Smooth muscle cell (in vitro differentiated cells): Measurements from ENCODE around the gene TFDP1. TPM values are rescaled to one million over a fixed set of nuclear protein-coding genes. Genes with fewer than 3 reads are reported as not detected.

Experiments
- DNase-seq: peaks from one replicate; lab custom pipeline; 2025; ENCODE audit not compliant: unreplicated experiment; lab: John Stamatoyannopoulos, UW
- H2AFZ ChIP-seq: fragments of 200-600 bp; sonication (generic); 2 replicates; pipeline ENCODE4 v1.6.0; 2016; ENCODE audit warnings: antibody characterized with exemption, low read depth, mild to moderate bottlenecking
- H3F3A ChIP-seq: fragments of 200-600 bp; sonication (generic); 2 replicates; pipeline ENCODE4 v1.6.0; 2017; ENCODE audit warnings: antibody characterized with exemption, low read depth
- H3K27ac ChIP-seq: fragments of 200-600 bp; sonication (generic); 2 replicates; pipeline ENCODE4 v1.5.1; 2016; ENCODE audit warnings: low read depth, mild to moderate bottlenecking
- H3K27me3 ChIP-seq: fragments of 200-600 bp; sonication (generic); 2 replicates; pipeline ENCODE4 v1.6.1; 2016; ENCODE audit warnings: low read depth, mild to moderate bottlenecking
- H3K36me3 ChIP-seq: fragments of 200-600 bp; sonication (generic); 2 replicates; pipeline ENCODE4 v1.5.1; 2016; ENCODE audit warnings: low read depth
- H3K4me1 ChIP-seq: fragments of 200-600 bp; sonication (generic); 2 replicates; pipeline ENCODE4 v1.5.1; 2016; ENCODE audit warnings: low read depth
- H3K4me2 ChIP-seq: fragments of 200-600 bp; sonication (generic); 2 replicates; pipeline ENCODE4 v1.6.0; 2016; ENCODE audit warnings: mild to moderate bottlenecking
- H3K4me3 ChIP-seq: fragments of 200-600 bp; sonication (generic); 2 replicates; pipeline ENCODE4 v1.5.1; 2016; ENCODE audit warnings: mild to moderate bottlenecking
- H3K79me2 ChIP-seq: fragments of 200-600 bp; sonication (generic); 2 replicates; pipeline ENCODE4 v1.6.0; 2016; ENCODE audit warnings: low read depth, mild to moderate bottlenecking
- H3K9ac ChIP-seq: fragments of 200-600 bp; sonication (generic); 2 replicates; pipeline ENCODE4 v1.6.0; 2016; ENCODE audit warnings: low read depth
- H3K9me3 ChIP-seq: fragments of 200-600 bp; sonication (generic); replicated peaks from 2 replicates; pipeline ENCODE4 v1.5.1; 2016; ENCODE audit warnings: low read depth
- H4K20me1 ChIP-seq: fragments of 200-600 bp; sonication (generic); 2 replicates; pipeline ENCODE4 v1.6.0; 2016; ENCODE audit warnings: low read depth
- WGBS: methylation state at CpG from one replicate; pipeline ENCODE4 v1.1.7; 2016; ENCODE audit warnings: low lambda C conversion rate; 5-methylcytosine and 5-hydroxymethylcytosine counted together
- polyA plus RNA-seq: library from polyadenylated mRNA; unstranded; fragments of >200 nt; fragmentation: Nextera tagmentation; extraction: Ambion mirVana; gene quantifications from 2 replicates; pipeline ENCODE4 v1.2.1, GENCODE V29; 2016
- total RNA-seq: library from RNA; depleted of rRNA; stranded (reverse); fragments of >200 nt; gene quantifications from 2 replicates; pipeline ENCODE4 v1.2.3, GENCODE V29; 2014
- TF ChIP-seq, protein P1 (sequence below): fragments of 200-600 bp; sonication (generic); IDR thresholded peaks from 2 replicates; pipeline ENCODE4 v1.5.1; 2017; ENCODE audit warnings: borderline replicate concordance, mild to moderate bottlenecking, antibody characterized with exemption; ENCODE audit not compliant: insufficient read depth, poor library complexity, severe bottlenecking

TFDP1 gene
- total and polyA plus RNA-seq, 2 experiments from 2014 or later: 52.8 to 53.6 TPM

DNA sequence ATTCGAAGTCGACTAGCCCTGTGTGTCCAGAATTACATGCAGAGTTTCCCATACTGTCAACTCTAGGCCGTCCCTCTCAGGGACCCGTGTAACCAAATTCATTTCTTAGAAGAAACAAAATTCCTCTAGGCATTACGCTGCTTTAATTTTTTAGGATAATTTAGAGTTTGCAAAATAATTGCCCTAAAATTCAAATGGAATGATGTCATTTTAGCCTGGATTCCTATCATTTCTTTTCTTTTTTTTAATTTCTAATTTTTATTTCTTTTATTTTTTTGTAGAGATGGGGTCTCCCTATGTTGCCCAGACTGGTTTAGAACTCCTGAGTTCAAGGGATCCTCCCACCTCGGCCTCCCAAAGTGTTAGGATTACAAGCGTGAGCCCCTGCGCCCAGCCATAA is 74.8 kb downstream of the TFDP1 start:
- H3K27me3 ChIP-seq: no peaks in the 10 kb centered on the region
- no peaks in the 10 kb centered on the region for H3K36me3 ChIP-seq
- 94% methylated on average over 8 of the region's 8 CpGs for WGBS
- DNase-seq: no peak
- no peaks in the 10 kb centered on the region for H3K79me2 ChIP-seq
- no peaks in the 10 kb centered on the region for H3F3A ChIP-seq
- H3K4me2 ChIP-seq: no peak overlapping the region
- no peak overlapping the region for H2AFZ ChIP-seq
- TF ChIP-seq, protein P1, sequence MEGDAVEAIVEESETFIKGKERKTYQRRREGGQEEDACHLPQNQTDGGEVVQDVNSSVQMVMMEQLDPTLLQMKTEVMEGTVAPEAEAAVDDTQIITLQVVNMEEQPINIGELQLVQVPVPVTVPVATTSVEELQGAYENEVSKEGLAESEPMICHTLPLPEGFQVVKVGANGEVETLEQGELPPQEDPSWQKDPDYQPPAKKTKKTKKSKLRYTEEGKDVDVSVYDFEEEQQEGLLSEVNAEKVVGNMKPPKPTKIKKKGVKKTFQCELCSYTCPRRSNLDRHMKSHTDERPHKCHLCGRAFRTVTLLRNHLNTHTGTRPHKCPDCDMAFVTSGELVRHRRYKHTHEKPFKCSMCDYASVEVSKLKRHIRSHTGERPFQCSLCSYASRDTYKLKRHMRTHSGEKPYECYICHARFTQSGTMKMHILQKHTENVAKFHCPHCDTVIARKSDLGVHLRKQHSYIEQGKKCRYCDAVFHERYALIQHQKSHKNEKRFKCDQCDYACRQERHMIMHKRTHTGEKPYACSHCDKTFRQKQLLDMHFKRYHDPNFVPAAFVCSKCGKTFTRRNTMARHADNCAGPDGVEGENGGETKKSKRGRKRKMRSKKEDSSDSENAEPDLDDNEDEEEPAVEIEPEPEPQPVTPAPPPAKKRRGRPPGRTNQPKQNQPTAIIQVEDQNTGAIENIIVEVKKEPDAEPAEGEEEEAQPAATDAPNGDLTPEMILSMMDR: no peak
- no peaks in the 10 kb centered on the region for H4K20me1 ChIP-seq
- H3K9me3 ChIP-seq: no peaks in the 10 kb centered on the region
- no peak overlapping the region for H3K9ac ChIP-seq
- H3K4me3 ChIP-seq: no peak overlapping the region
- no peak overlapping the region for H3K27ac ChIP-seq
- no peaks in the 10 kb centered on the region for H3K4me1 ChIP-seq

- no peak for DNase-seq
- TF ChIP-seq, protein P1: no peak
Measured at GRCh38 chr13:113660066-113660465, 75.5 kb downstream of the TFDP1 start.

DNA sequence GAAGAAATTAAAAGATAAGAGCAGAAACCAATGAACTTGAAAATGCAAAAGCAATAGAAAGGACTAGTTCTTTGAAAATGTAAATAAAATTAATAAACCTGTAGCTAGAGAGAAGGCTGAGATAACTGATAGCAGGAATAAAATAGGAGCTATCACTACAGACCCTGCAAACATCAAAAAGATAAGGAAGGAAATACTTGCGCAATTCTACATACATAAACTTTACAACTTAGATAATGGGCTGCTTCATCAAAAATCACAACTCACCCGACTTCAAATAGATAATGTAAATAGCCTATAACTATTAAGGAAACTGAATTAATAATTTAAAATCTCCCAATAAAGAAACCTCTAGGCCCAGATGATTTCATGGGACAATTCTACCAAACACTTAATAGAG is 77.0 kb downstream of the TFDP1 start:
- no peaks in the 10 kb centered on the region for H3K36me3 ChIP-seq
- WGBS: 92% methylated on average over 2 of the region's 2 CpGs

More at GRCh38 chr13:113660066-113660465, 75.5 kb downstream of the TFDP1 start:
- H3K9me3 ChIP-seq: no peaks in the 10 kb centered on the region
- WGBS: 82% methylated on average over 3 of the region's 3 CpGs
- no peak overlapping the region for H3K4me3 ChIP-seq
- H3K9ac ChIP-seq: no peak overlapping the region
- no peaks in the 10 kb centered on the region for H3F3A ChIP-seq
- H4K20me1 ChIP-seq: no peaks in the 10 kb centered on the region
- no peak overlapping the region for H2AFZ ChIP-seq
- no peak overlapping the region for H3K27ac ChIP-seq
- H3K4me1 ChIP-seq: no peaks in the 10 kb centered on the region
- no peaks in the 10 kb centered on the region for H3K27me3 ChIP-seq
- H3K4me2 ChIP-seq: no peak overlapping the region
- no peaks in the 10 kb centered on the region for H3K79me2 ChIP-seq
- no peaks in the 10 kb centered on the region for H3K36me3 ChIP-seq

GRCh38 chr13:113663934-113664333 is 79.4 kb downstream of the TFDP1 start:
- no peak overlapping the region for H2AFZ ChIP-seq
- no peaks in the 10 kb centered on the region for H3K27me3 ChIP-seq
- no peak overlapping the region for H3K9ac ChIP-seq
- TF ChIP-seq, protein P1: no peak
- H3K27ac ChIP-seq: no peak overlapping the region
- no peaks in the 10 kb centered on the region for H3K4me1 ChIP-seq
- no peak overlapping the region for H3K4me3 ChIP-seq
- DNase-seq: no peak
- H3K36me3 ChIP-seq: no peaks in the 10 kb centered on the region
- 95% methylated on average over 15 of the region's 15 CpGs for WGBS
- H4K20me1 ChIP-seq: no peaks in the 10 kb centered on the region
- H3K79me2 ChIP-seq: no peaks in the 10 kb centered on the region
- H3K4me2 ChIP-seq: no peak overlapping the region
- no peaks in the 10 kb centered on the region for H3F3A ChIP-seq
- H3K9me3 ChIP-seq: no peaks in the 10 kb centered on the region

More for the DNA sequence above, 77.0 kb downstream of the TFDP1 start:
- Histone ChIP-seq H2AFZ (no peak overlapping the region), H3K4me2 (no peak overlapping the region), H3F3A (no peaks in the 10 kb centered on the region), H3K27me3 (no peaks in the 10 kb centered on the region), H3K9me3 (no peaks in the 10 kb centered on the region), H4K20me1 (no peaks in the 10 kb centered on the region), H3K9ac (no peak overlapping the region), H3K4me1 (no peaks in the 10 kb centered on the region), H3K4me3 (no peak overlapping the region), H3K27ac (no peak overlapping the region), H3K79me2 (no peaks in the 10 kb centered on the region)
- TF ChIP-seq, protein P1: no peak
- DNase-seq: no peak
